Activated T-cell treated with anti-CD3 and anti-CD28 coated beads, Interleukin-2, amount 50 U/mL, for 4 hours (primary cell): ENCODE measurements around the gene EHBP1. TPM values are rescaled to one million over a fixed set of nuclear protein-coding genes. Genes with fewer than 3 reads are reported as not detected.

ENCODE experiments used
- ATAC-seq, 2 donors: fragments of 200-7000 bp; cut with Tn5 transposase; one replicate each; pipeline ENCODE4 v1.10.0; 2021
- DNase-seq: peaks from one replicate; pipeline ENCODE4 v3.0.0-alpha.2; 2020
- H3K27me3 Mint-ChIP-seq: one replicate; pipeline ENCODE4 v1.8.0; 2021; ENCODE audit warnings: low read depth, mixed read lengths
- H3K36me3 Mint-ChIP-seq: one replicate; pipeline ENCODE4 v1.8.0; 2022; ENCODE audit warnings: mixed read lengths; ENCODE audit not compliant: insufficient read depth
- H3K4me1 Mint-ChIP-seq: one replicate; pipeline ENCODE4 v1.8.0; 2021; ENCODE audit warnings: low read depth, mixed read lengths
- H3K4me3 Mint-ChIP-seq: one replicate; pipeline ENCODE4 v1.8.0; 2021; ENCODE audit warnings: mild to moderate bottlenecking, moderate library complexity, mixed read lengths
- H3K9me3 Mint-ChIP-seq: one replicate; pipeline ENCODE4 v1.8.0; 2021; ENCODE audit warnings: mixed read lengths
- total RNA-seq, 3 donors: library from RNA; stranded (reverse); gene quantifications; one replicate each; pipeline ENCODE4 v1.2.1, GENCODE V29; 2021

Gene EHBP1
- total RNA-seq, 3 donors from 2014 or later: 19.8 to 21.4 (median 20.2) TPM

DNA sequence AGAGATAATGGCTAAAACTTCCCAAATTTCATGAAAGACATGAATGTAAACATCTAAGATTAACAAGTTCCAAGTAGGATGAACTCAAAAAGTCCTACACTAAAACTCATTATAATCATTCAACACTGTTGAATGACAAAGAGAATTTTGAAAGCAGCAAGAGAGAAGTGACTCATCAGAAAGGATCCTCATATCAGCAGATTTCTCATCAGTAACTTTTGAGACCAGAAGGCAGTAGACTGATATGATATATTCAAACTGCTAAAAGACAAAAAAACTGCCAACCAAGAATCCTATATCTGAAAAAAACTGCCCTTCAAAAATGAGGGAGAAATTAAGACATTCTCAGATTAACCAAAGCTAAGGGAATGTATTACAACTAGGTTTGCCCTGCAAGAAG is 214.6 kb downstream of the EHBP1 start:
- Mint-ChIP-seq H3K4me3 (no peak overlapping the region), H3K27me3 (no peaks in the 10 kb centered on the region), H3K9me3 (peaks cover 33% of the 10 kb centered on the region), H3K36me3 (peaks cover 24% of the 10 kb centered on the region), H3K4me1 (no peaks in the 10 kb centered on the region)
- ATAC-seq (no peak), DNase-seq (no peak)

GRCh38 chr2:62923242-62923641 is 217.7 kb downstream of the EHBP1 start:
- H3K36me3 Mint-ChIP-seq: peaks cover 24% of the 10 kb centered on the region
- no peak for DNase-seq

DNA sequence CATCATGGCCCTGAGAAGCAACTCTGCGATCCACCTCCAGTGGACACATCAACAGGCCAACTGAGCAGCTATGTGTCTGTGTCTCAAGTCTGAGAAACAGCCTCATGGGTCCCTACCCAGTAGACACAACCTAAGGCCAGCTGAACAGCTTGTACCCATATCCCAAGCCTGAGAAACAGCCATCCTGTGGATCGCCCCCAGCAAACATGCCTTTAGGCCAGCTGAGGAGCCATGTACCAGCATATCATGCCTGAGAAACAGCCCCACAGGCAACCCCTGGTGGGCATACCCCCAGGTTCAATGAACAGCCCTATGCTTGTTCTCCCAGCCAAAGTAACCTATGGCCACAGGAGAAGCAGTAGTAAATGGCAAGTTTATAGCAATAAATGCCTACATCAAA is 218.4 kb downstream of the EHBP1 start:
- H3K4me3 Mint-ChIP-seq: no peak overlapping the region
- DNase-seq (no peak), ATAC-seq (no peak)
- no peaks in the 10 kb centered on the region for H3K27me3 Mint-ChIP-seq
- H3K36me3 Mint-ChIP-seq: peaks cover 24% of the 10 kb centered on the region
- H3K4me1 Mint-ChIP-seq: no peaks in the 10 kb centered on the region
- peaks cover 39% of the 10 kb centered on the region for H3K9me3 Mint-ChIP-seq

More at GRCh38 chr2:62923242-62923641, 217.7 kb downstream of the EHBP1 start:
- Mint-ChIP-seq H3K4me1 (no peaks in the 10 kb centered on the region), H3K9me3 (peaks cover 36% of the 10 kb centered on the region), H3K4me3 (no peak overlapping the region), H3K27me3 (no peaks in the 10 kb centered on the region)
- no peak for ATAC-seq

- H3K27me3 Mint-ChIP-seq: no peaks in the 10 kb centered on the region
- ATAC-seq: no peak
Measured at GRCh38 chr2:62928015-62928414, 222.5 kb downstream of the EHBP1 start.

DNA sequence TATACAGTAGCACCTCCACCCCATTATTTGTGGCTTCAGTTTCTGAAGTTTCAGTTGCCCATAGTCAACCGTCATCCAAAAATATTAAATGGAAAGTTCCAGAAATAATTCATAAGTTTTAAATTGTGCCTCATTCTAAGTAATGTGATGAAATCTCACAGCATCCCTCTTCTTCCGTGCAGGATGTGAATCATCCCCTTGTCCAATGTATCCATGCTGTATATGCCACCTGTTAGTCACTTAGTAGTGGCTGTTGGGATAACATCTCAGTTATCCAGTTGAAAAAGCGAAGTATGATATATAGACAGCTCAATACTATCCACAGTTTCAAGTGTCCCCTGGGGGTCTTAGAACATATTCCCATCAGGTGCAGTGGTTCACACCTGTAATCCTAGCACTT is 226.0 kb downstream of the EHBP1 start:
- H3K4me1 Mint-ChIP-seq: no peaks in the 10 kb centered on the region
- no peaks in the 10 kb centered on the region for H3K27me3 Mint-ChIP-seq
- peaks cover 5% of the 10 kb centered on the region for H3K9me3 Mint-ChIP-seq
- H3K4me3 Mint-ChIP-seq: no peak overlapping the region
- ATAC-seq (no peak), DNase-seq (no peak)
- no peaks in the 10 kb centered on the region for H3K36me3 Mint-ChIP-seq

More at GRCh38 chr2:62928015-62928414, 222.5 kb downstream of the EHBP1 start:
- Mint-ChIP-seq H3K4me3 (no peak overlapping the region), H3K36me3 (peaks cover 3% of the 10 kb centered on the region), H3K4me1 (no peaks in the 10 kb centered on the region), H3K9me3 (peaks cover 25% of the 10 kb centered on the region)
- no peak for DNase-seq

DNA sequence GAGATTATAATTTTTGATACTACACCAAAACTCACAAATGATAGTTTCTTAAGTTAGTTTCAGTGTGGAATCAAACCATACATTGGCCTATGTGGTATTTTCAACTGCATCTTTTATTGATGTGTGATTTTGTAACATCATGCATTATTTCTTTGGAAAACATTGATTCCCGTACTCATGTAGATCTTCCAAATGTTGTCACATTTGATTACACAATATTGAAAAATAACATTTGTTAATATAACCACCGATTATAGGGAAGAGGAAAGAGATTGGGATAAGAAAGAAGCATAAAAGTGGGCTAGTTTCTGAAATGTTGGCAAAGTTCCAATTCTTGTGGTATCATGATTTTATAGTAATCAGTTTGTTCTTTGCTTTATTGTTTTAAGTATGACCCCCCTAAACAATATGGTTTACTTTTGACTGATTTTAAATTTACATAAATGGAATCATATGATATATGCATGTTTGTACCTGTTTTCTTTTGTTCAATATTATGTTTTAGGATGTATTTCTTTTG is 227.9 kb downstream of the EHBP1 start:
- Mint-ChIP-seq H3K27me3 (no peaks in the 10 kb centered on the region), H3K9me3 (peaks cover under 1% of the 10 kb centered on the region), H3K4me1 (no peaks in the 10 kb centered on the region), H3K36me3 (no peaks in the 10 kb centered on the region), H3K4me3 (no peak overlapping the region)
- no peak for DNase-seq
- no peak for ATAC-seq

- Mint-ChIP-seq H3K9me3 (no peaks in the 10 kb centered on the region), H3K36me3 (no peaks in the 10 kb centered on the region), H3K4me3 (no peak overlapping the region), H3K4me1 (no peaks in the 10 kb centered on the region), H3K27me3 (no peaks in the 10 kb centered on the region)
- ATAC-seq (no peak), DNase-seq (no peak)
Measured at GRCh38 chr2:62934517-62934916, 229.0 kb downstream of the EHBP1 start.

- H3K9me3 Mint-ChIP-seq: no peaks in the 10 kb centered on the region
- H3K4me3 Mint-ChIP-seq: no peak overlapping the region
- H3K36me3 Mint-ChIP-seq: peaks cover 4% of the 10 kb centered on the region
- no peak for ATAC-seq
- no peaks in the 10 kb centered on the region for H3K27me3 Mint-ChIP-seq
- H3K4me1 Mint-ChIP-seq: no peaks in the 10 kb centered on the region
- no peak for DNase-seq
Measured at GRCh38 chr2:62938126-62938525, 232.6 kb downstream of the EHBP1 start.

GRCh38 chr2:62939735-62940491 is 234.4 kb downstream of the EHBP1 start:
- H3K36me3 Mint-ChIP-seq: peaks cover 4% of the 10 kb centered on the region
- DNase-seq: no peak
- no peaks in the 10 kb centered on the region for H3K27me3 Mint-ChIP-seq
- H3K9me3 Mint-ChIP-seq: no peaks in the 10 kb centered on the region
- ATAC-seq: no peak
- H3K4me1 Mint-ChIP-seq: no peaks in the 10 kb centered on the region
- no peak overlapping the region for H3K4me3 Mint-ChIP-seq

DNA sequence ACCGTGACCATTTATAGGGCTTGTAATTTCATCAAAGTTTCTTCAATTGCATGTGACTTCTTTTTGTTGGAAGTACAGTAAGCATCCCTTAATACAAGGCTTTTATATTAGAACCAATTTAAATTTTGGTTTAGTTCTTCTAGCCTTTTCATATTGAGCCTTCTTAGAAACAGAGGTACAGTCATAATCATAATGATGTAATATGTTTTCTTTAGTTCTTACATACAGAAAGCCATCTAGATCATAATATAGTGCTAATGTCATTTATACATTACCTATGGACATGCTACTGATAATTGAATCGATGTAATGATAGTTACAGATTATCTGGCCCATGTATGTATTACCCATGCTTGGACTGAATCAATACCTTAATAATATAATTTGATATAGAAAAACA is 235.2 kb downstream of the EHBP1 start:
- DNase-seq (no peak), ATAC-seq (no peak)
- H3K4me1 Mint-ChIP-seq: no peaks in the 10 kb centered on the region
- no peaks in the 10 kb centered on the region for H3K27me3 Mint-ChIP-seq
- peaks cover 4% of the 10 kb centered on the region for H3K36me3 Mint-ChIP-seq
- H3K9me3 Mint-ChIP-seq: no peaks in the 10 kb centered on the region
- no peak overlapping the region for H3K4me3 Mint-ChIP-seq

DNA sequence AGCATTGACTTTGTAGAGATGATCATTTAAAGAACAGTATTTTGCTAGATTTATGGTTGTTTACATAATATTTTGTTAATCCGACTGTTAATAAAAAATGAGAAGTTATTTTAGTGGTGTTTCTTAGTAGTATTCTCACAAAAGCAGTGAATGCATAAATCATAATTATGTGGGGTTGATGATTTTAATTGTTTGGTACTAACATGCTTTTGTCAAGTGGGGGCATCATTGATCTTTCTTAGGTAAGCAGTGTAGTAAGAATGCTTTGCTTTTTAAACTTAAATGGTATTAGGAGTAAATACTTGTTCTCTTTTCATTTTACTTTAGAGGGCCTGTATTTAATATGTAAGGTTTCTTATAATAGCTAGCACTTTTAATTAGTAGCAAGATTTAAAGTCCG is 235.9 kb downstream of the EHBP1 start:
- no peak overlapping the region for H3K4me3 Mint-ChIP-seq
- peaks cover 4% of the 10 kb centered on the region for H3K36me3 Mint-ChIP-seq
- H3K4me1 Mint-ChIP-seq: no peaks in the 10 kb centered on the region
- no peaks in the 10 kb centered on the region for H3K9me3 Mint-ChIP-seq
- no peak for ATAC-seq
- no peak for DNase-seq
- H3K27me3 Mint-ChIP-seq: no peaks in the 10 kb centered on the region

- peaks cover 7% of the 10 kb centered on the region for H3K36me3 Mint-ChIP-seq
- ATAC-seq: no peak
Measured at GRCh38 chr2:62944362-62944761, 238.8 kb downstream of the EHBP1 start.

DNA sequence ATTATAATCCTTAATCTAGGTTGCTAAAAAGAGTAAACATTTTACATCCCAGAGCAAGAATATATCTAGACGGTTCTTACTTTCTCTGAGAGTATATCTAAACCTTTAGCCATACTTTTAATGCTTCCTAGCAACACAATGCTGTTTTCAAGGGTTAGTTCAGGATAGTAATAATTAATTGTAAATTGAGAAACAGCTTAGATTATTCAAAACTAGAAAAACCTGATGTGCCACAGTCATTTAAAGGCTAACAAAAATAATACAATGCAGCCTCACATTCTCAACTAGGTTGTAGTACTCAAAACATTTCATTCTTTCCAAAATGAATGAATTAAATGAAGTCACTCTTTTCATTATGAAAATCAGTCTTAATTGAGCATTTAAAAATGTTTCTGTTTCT is 241.9 kb downstream of the EHBP1 start:
- Mint-ChIP-seq H3K4me1 (no peaks in the 10 kb centered on the region), H3K27me3 (no peaks in the 10 kb centered on the region), H3K9me3 (no peaks in the 10 kb centered on the region), H3K36me3 (peaks cover 7% of the 10 kb centered on the region), H3K4me3 (no peak overlapping the region)
- ATAC-seq (no peak), DNase-seq (no peak)

More at GRCh38 chr2:62944362-62944761, 238.8 kb downstream of the EHBP1 start:
- Mint-ChIP-seq H3K27me3 (no peaks in the 10 kb centered on the region), H3K4me3 (no peak overlapping the region), H3K4me1 (no peaks in the 10 kb centered on the region), H3K9me3 (no peaks in the 10 kb centered on the region)
- DNase-seq: no peak

- Mint-ChIP-seq H3K36me3 (peaks cover 16% of the 10 kb centered on the region), H3K27me3 (no peaks in the 10 kb centered on the region), H3K4me3 (no peak overlapping the region), H3K9me3 (no peaks in the 10 kb centered on the region), H3K4me1 (no peaks in the 10 kb centered on the region)
- DNase-seq: no peak
- ATAC-seq: no peak
Measured at GRCh38 chr2:62956651-62957050, 251.1 kb downstream of the EHBP1 start.

DNA sequence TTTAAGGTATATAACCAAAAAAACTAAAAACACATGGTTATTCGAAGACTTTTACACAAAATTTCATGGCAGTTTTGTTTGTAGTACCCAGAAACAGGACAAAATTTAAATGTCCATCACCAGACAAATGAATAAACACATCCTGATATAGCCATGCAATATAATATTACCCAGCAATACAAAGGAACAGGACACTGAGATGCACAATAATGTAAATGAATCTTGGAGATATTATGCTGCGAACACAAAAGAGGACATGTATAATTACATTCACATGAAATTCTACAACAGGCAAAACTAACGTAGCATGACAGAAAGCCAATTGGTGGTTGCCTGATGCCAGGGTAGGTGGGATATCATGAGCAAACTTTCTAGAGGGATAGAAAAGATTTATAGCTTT is 252.7 kb downstream of the EHBP1 start:
- no peak for ATAC-seq
- Mint-ChIP-seq H3K9me3 (no peaks in the 10 kb centered on the region), H3K27me3 (no peaks in the 10 kb centered on the region), H3K4me3 (no peak overlapping the region), H3K4me1 (no peaks in the 10 kb centered on the region), H3K36me3 (peaks cover 14% of the 10 kb centered on the region)
- DNase-seq: no peak
